Upper lobe of right lung (tissue), 1 donor: ENCODE measurements around the gene CDH23. TPM values are rescaled to one million over a fixed set of nuclear protein-coding genes. Genes with fewer than 3 reads are reported as not detected.

Source experiments
- ATAC-seq: fragments of 200-7000 bp; cut with Tn5 transposase; one replicate; pipeline ENCODE4 v1.9.1; 2020; ENCODE audit warnings: mild to moderate bottlenecking, moderate library complexity
- DNase-seq: peaks from one replicate; pipeline ENCODE4 v3.0.0-alpha.2; 2020
- H3K27ac ChIP-seq: fragments of 200-600 bp; one replicate; pipeline ENCODE4 v1.8.0; 2022
- H3K27me3 ChIP-seq: fragments of 200-600 bp; one replicate; pipeline ENCODE4 v1.8.0; 2022; ENCODE audit warnings: mild to moderate bottlenecking
- H3K36me3 ChIP-seq: fragments of 200-600 bp; one replicate; pipeline ENCODE4 v1.8.0; 2022
- H3K4me1 ChIP-seq: fragments of 200-600 bp; one replicate; pipeline ENCODE4 v1.8.0; 2022
- H3K4me3 ChIP-seq: fragments of 200-600 bp; one replicate; pipeline ENCODE4 v1.8.0; 2022; ENCODE audit warnings: mild to moderate bottlenecking
- H3K9me3 ChIP-seq: fragments of 200-600 bp; one replicate; pipeline ENCODE4 v1.8.0; 2022
- intact Hi-C: fragments of 100-400 bp; cut with DNase I; formaldehyde crosslinking; loops from one replicate; pipeline ENCODE4 v1.11.0; 2022
- total RNA-seq: library from RNA; stranded (reverse); fragmentation: NEBNext Ultra II Directional; extraction: Animal tissue kit (Norgen Biotek cat#: 25700); gene quantifications from one replicate; pipeline ENCODE4 v1.2.1, GENCODE V29; 2021
- TF ChIP-seq, protein P1 (sequence below): fragments of 200-600 bp; IDR thresholded peaks from one replicate; pipeline ENCODE4 v1.8.0; 2022; ENCODE audit warnings: antibody characterized with exemption
- donor health status: DM: no; HTN: yes; CAD: no; lungs with severe emphysema.

The CDH23 gene
- total RNA-seq, 1 donor from 2014 or later: 10.9 TPM

DNA sequence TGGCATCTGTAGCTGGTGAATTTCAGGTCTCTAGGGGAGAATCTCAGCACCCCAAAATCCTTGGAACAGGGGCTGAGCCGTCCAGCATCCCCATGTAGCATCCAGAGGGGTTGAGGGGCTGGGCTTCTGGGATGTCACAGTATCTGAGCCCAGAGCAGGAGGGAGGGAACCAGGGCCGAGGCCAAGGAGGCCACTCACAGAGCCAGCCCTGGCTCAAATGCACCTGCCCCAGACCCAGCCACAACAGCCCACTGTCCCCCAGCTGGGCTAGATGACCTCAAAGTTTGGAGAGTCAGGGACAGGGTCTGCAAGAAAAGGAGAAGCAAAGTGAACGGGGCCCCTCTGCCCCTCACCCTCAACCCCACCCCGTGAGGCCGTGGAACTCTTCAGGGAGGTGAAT, 354.3 kb downstream of the CDH23 start:
- Histone ChIP-seq H3K9me3 (no peaks in the 10 kb centered on the region), H3K27ac (peak overlapping the region; percentile 88), H3K4me1 (peaks cover 91% of the 10 kb centered on the region), H3K4me3 (no peak overlapping the region), H3K27me3 (no peaks in the 10 kb centered on the region), H3K36me3 (peaks cover 40% of the 10 kb centered on the region)
- ATAC-seq (no peak), DNase-seq (no peak)
- TF ChIP-seq, protein P1, sequence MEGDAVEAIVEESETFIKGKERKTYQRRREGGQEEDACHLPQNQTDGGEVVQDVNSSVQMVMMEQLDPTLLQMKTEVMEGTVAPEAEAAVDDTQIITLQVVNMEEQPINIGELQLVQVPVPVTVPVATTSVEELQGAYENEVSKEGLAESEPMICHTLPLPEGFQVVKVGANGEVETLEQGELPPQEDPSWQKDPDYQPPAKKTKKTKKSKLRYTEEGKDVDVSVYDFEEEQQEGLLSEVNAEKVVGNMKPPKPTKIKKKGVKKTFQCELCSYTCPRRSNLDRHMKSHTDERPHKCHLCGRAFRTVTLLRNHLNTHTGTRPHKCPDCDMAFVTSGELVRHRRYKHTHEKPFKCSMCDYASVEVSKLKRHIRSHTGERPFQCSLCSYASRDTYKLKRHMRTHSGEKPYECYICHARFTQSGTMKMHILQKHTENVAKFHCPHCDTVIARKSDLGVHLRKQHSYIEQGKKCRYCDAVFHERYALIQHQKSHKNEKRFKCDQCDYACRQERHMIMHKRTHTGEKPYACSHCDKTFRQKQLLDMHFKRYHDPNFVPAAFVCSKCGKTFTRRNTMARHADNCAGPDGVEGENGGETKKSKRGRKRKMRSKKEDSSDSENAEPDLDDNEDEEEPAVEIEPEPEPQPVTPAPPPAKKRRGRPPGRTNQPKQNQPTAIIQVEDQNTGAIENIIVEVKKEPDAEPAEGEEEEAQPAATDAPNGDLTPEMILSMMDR: no peak
- intact Hi-C loops: no loop called here

DNA sequence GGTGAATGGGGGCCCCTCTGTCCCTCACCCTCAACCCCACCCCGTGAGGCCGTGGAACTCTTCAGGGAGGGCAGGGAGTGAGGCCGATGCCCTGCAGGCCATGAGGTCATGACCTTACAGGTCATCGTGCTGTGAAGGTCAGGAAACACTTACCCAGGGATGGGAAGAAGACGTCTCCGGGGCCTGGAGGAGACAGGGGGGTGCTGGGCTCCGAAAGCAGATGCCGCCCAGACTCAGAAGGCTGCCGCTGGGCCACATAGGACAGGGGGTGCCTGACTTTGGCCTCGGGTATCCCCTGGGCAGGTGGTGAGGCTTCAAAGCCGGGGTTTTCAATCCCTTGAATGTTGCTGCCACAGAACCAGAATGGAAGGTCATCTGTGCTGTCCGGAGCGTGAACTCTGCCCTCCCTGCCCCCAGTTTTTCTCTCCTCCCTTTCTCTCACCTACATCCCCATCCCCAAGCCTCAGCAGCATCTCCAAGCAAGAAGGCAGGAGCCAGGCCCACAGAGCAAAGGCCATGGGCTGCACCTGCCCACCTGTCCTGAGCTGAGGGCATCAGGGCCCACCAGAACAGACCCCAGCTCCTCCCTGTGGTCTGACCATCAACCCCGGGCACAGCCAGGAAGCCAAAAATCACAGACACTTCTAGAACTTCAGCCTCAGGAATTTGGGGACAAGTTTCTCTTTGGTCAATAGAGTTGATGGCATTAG, 354.9 kb downstream of the CDH23 start:
- no peaks in the 10 kb centered on the region for H3K9me3 ChIP-seq
- H3K27me3 ChIP-seq: no peaks in the 10 kb centered on the region
- peaks cover 91% of the 10 kb centered on the region for H3K4me1 ChIP-seq
- DNase-seq (no peak), ATAC-seq (no peak)
- TF ChIP-seq, protein P1: no peak
- intact Hi-C loops: no loop called here
- H3K27ac ChIP-seq: peak overlapping the region; percentile 68
- no peak overlapping the region for H3K4me3 ChIP-seq
- H3K36me3 ChIP-seq: peaks cover 40% of the 10 kb centered on the region

DNA sequence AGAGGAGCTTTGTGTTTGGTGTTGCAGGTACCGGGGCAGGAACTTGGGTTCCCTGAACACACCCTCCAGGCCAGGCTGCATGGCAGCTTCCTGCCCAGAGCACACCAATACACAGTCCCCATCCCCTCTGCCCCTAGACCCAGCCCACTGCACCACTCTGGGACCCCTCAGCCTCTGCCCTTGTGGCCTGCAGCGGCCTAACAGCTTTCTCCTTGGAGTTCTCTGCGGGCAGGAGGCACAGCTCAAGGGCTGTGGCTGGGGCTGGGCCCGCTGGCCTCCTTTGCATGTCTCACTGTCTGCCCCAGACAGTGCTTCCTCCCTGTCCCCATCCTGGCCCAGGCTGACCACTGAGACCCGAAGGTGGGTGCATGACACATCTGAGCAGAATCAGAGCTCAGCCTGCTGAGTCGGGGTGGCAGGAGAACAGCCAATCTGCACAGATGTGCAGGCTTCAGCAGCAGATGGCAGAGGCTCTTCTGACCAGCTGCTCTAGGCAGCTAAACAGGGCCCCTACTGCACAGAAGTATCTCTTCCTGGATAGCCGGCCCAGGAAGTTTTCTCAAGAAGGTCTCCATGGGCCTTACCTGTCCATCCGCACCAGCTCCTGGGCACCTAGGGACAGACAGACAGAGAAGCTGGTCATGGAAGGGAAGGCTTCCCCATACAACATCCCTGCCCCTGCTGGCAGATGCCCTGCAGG, 355.8 kb downstream of the CDH23 start:
- DNase-seq (peak; percentile 60), ATAC-seq (no peak)
- Histone ChIP-seq H3K27ac (peak overlapping the region; percentile 68), H3K9me3 (no peaks in the 10 kb centered on the region), H3K4me1 (peaks cover 91% of the 10 kb centered on the region), H3K36me3 (peaks cover 40% of the 10 kb centered on the region), H3K27me3 (no peaks in the 10 kb centered on the region), H3K4me3 (no peak overlapping the region)
- TF ChIP-seq, protein P1: no peak
- intact Hi-C loops: no loop called here

DNA sequence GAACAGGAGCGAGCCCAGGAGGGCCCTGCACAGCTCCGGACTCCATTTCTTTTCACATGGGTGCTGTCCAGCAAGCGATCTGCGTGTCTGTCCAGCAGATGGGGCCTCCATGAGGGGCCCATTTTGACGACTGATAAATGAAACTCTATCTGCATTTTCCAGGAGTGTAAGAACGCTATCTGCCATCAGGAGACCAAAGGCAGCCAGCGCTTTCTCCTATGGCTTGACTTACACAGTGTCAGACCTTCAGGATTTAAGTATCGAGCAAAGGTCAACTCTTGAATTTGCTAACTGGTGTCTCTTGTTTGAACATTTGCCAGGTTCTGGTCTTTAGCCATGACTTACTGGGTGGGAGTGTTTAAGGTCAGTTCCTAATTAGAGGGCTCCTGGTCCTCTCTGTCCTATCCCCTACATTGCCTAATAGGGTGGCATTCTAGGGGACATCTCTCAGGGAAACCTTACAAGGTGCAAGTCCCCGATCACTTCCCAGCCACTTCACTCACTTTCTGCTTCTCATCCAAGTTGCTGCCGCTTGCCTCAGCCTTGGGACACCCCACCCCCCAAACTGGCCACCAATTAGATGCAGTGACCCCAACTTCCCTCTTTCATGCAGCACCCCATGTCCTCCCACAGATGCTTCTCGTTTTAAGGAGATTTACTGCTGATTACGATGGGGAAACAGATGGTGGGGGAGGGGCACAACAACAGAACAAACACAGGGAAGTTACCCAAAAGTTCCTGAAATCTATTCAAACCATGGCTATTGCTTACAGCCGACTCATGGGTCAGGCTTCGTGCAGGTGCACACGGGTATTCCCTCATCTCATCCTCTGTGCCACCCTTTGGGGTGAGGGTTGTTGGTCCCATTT, 356.6 kb downstream of the CDH23 start:
- no peaks in the 10 kb centered on the region for H3K27me3 ChIP-seq
- peaks cover 90% of the 10 kb centered on the region for H3K4me1 ChIP-seq
- H3K36me3 ChIP-seq: peaks cover 45% of the 10 kb centered on the region
- peak overlapping the region; percentile 69 for H3K27ac ChIP-seq
- ATAC-seq: peak; percentile 63
- no peaks in the 10 kb centered on the region for H3K9me3 ChIP-seq
- intact Hi-C loops: no loop called here
- TF ChIP-seq, protein P1: no peak
- peak; percentile 77 for DNase-seq
- no peak overlapping the region for H3K4me3 ChIP-seq

DNA sequence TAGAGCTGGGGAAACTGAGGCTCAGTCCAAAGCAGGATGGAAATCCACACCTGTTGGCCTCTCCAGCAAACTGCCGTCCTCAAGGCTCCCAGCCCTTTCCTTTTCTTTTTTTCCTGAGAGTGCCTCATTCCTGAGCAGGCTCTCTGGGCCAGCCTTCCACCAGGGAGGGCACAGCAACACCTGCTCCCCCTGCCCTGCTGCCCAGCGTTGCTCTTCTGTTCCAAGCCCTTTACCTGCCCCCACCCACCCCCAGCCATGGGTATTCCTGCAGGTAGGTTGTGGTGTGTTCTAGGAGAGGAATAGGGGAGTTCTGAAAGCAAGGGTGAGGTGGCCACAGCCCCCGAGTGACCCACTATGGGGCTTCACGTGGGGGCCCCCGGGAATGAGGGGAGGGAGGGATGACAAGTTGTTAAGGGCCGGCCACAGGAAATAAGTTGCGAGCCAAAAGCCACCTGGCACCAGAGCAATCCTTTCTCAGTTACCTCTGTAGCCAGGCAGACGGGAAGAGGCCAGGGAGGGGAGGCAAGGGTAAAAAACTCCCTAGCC, 357.3 kb downstream of the CDH23 start:
- no peaks in the 10 kb centered on the region for H3K27me3 ChIP-seq
- ATAC-seq: no peak
- peak overlapping the region; percentile 69 for H3K27ac ChIP-seq
- peaks cover 52% of the 10 kb centered on the region for H3K36me3 ChIP-seq
- intact Hi-C loops: no loop called here
- H3K9me3 ChIP-seq: no peaks in the 10 kb centered on the region
- DNase-seq: peak; percentile 57
- H3K4me1 ChIP-seq: peaks cover 84% of the 10 kb centered on the region
- H3K4me3 ChIP-seq: no peak overlapping the region
- TF ChIP-seq, protein P1: no peak
